Stimulated activated CD8-positive, alpha-beta memory T cell treated with anti-CD3 and anti-CD28 coated beads, Interleukin-7, amount 100 ng/mL, for 1 hour (primary cell): ENCODE measurements around the gene MBD5.

Experiments
- DNase-seq, 2 donors: peaks; one replicate each; pipeline ENCODE4 v3.0.0-alpha.2; 2020; ENCODE audit warnings: low read depth in 2 of 2

The MBD5 gene

DNA sequence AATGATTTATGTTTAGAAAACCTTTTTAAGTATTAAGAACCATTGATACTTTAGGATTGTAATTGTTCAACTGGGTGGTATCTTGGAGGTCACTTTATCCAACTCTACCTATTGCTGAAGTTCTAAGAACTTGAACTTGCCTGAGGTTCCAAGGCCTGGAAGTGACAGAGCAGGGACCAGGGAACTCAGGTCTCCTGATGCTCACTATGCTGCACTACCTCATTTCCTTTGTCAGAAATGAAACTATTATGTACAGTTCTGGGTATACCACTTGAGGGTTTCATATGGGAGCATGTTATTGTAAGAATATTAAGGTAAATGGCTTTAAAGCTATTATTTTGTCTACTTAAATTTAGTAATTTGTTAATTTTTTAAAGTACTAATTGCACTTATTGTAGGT, 3.0 kb downstream of the MBD5 start:
- DNase-seq: no peak

DNA sequence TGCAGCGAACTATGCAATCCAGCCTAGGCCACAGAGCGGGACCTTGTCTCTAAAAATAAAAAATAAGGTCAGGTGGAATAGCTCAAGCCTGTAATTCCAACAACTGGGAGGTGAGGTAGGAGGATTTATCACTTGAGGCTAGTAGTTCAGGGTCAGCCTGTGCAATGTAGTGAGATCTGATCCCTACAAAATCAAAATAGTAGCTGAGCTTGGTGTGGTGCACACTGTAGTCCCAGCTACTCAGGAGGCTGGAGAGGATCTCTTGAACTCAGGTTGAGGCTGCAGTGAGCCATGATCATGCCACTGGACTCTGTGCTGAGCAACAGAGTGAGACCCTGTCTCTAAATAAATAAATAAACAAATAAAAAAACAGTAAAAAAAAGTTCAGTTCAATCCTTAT, 5.7 kb downstream of the MBD5 start:
- no peak for DNase-seq

DNA sequence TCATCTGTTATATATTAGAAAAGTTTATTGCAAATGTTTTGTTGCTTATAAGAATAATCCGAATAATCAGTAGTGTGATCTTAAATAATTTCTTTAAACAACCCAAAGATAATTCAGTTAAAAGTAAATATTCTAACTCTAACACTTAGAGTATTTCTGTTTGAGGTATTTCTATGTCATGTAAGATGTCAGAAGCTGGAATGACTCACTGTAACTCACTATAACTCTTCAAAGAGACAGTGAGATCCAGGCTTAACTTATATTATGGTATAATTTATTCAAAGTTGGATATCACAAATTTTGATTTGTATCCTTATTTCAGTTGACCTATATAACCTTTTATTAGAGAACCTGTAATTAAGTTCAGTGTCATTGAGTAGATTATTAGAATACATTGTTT, 6.9 kb downstream of the MBD5 start:
- DNase-seq: no peak

DNA sequence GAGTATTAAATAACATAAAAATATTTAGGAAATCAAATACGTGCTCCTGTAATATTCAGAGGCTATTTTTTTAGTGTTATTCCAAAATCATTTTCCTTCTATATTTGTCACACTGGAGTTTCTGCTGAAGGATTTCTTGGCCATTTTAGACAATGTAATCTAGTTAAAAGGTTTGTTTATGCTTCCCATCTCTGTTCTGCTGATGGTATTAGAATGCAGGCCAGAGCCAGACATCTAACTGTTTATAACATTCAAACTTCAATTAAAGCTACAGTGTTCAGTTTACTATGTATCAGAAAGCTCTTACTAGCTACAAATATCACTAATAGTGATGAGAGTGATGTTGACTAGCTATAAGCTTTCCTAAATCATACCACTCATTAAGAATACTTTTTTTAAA, 7.9 kb downstream of the MBD5 start:
- DNase-seq: no peak

DNA sequence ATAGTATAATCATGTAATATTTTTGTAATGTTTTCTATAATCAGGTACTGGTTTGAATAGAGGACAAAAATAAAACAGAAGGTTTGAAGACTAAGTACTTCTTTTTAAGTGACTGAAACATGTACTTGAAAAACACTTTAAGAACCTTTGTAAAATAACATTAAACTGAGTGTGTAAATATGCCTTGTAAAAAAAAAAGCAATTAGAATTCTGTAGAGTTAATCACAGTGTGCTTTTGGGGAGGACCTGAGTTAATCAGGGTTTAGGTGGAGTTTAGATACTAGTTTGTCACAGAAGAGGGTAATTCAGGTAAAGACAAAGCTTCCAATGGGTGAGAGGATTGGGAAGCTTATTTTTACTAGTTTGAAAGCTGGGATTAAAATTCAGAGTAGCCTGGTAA, 10.3 kb downstream of the MBD5 start:
- no peak for DNase-seq

DNA sequence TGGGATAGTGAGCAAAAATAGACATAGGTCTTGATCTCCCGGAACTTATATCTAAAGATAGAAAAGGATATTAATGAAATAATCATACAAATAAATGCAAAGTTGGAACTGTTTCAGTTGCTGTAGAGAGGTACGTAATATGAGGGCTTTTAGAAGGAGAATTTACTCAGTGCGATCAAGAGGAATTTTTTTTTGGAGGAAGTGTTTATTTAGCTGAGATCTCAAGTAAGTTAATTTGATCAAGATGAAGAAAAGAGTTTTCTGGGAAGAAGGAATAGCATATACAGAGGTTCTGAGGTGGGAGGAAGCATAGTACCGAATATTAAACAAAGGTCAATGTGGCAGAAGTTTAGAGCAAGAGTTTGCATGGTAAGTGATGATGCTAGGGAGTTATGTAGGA, 11.3 kb downstream of the MBD5 start:
- no peak for DNase-seq

DNA sequence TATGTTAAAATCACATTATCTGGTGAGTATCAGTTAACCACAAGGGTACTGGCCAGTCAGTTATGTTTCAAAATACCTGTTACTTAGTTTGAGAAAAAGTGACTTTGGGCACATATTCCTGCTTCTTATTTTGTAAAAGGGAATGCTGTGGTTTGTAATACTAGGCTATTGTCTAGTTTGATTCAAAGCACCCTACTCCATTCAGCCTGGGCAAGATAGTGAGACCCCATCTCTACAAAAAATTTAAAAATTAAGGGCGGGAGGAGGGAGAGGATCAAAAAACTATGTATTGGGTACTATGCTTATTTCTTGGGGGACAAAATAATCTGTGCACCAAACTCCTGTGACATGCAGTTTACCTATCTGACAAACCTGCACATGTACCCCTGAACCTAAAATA, 18.9 kb downstream of the MBD5 start:
- DNase-seq: no peak

DNA sequence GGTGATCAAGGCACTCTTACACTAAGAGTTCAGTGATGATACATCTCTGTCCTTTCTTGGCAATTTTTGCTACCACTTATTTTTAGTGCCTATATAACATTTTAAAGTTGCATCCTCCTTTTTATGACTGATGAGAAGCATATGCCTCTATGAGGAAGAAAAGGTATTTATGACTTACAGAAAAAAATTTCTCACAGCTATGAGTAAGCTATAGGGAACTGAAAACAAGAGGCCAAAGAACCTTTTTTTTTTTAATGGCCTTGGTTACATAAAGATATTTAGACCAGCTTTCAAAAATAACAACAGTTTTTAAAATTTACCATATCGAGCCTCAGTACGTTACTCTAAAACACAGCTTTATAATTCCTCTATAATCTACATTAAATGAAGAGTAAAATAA, 21.3 kb downstream of the MBD5 start:
- no peak for DNase-seq

DNA sequence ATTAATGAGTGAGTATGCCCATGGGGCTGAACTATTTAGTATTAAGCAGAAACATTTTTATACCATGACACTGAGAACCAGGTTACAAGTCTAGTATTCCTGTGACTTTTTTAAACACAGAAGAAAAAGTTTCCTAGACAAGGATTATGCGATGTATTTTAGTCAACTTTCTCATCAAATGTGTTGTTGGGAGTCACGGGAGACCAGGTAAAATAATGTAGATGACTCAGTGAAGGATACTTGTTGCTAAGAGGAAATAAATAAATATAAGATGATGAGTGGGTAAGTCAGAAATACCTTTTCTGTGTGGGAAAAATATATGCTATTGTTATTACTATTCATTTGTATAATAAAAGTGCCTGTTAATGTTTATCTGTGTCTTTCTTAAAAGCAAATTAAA, 23.4 kb downstream of the MBD5 start:
- no peak for DNase-seq

DNA sequence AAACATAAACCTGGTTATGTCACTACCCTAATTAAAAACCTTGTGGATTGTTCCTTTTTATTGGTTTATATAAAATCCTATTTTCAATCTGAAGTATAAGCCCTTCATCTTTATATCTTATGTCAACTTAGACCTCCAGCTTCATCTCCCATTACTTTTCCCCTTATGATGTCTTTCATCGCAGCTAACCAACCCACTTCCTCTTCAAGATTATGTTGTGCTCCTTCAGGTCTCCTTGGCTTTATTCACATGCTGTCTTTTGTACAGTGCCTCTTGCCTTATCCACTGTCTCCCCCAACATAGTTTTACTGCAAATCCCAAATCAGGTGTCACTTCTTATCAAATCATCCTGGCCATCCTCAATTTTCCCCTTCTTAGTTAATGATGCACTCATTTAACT, 25.9 kb downstream of the MBD5 start:
- no peak for DNase-seq

DNA sequence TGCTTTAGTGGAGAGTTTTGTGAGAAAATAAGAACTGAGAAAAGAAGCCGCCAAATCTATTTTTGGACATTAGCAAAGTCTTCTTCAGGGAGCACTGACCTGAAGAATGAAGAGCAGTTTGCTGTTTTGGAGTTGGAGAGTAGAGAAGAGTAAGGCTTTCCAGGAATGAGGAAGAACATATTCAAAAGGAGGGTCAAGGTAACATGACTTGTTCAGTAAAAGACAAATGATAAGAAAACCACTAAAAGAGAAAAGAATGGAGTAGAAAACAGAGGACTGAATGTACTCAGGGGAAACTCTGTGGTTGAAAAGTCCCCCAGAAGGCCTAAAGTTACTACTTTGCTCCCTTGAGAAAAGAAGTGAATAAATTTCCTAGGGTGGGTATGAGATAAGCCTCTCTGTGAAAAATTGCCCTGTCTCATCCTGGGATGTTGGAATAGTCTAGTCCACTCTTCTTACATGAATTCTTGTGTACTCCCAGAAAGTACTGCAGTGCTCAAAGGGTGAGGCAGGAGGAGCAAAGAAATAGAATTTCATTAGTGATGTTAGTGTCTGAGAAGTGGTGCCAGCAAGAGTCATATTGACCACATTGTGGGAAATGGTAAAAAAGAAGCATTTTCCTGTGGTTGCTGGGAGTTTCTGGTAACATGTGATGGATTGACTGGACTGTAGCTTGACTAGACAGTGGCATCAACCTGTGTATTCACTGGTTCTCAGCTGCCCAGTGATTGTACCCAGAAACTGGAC, 27.8 kb downstream of the MBD5 start:
- DNase-seq: no peak

DNA sequence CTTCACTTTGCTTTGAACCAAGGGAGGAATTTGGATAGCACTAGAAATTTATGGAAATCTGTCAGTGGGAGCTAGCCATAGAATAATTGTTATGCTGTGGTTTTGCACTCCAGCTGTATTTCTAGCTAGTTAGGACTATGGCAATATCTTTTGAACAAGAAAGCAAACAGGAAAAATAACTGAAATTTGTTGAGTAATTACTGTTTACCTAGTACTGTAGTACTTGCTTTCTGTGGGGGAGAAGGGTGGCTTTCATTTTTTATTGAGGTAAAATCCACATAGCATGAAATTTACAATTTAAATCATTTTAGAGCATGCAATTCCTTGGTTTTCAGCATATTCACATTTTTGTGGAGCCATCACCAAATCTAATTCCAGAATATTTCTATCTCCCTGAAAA, 28.4 kb downstream of the MBD5 start:
- no peak for DNase-seq

DNA sequence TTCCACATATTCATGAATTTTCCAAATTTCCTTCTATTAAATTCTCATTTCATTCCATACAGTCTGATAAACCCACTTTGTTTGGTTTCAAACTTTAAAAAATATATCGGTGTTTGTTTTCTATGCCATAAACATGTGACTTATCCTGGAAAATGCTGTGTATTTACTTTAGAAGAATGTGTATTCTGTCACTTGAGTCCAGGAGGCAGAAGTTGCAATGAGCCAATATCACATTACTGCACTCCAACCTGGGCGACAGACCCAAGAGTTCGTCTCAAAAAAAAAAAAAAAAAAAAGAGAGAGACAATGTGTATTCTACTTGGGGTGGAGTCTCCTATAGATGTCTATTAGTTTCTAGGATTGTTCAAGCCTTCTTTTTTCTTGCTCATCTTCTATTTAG, 31.8 kb downstream of the MBD5 start:
- DNase-seq: no peak

DNA sequence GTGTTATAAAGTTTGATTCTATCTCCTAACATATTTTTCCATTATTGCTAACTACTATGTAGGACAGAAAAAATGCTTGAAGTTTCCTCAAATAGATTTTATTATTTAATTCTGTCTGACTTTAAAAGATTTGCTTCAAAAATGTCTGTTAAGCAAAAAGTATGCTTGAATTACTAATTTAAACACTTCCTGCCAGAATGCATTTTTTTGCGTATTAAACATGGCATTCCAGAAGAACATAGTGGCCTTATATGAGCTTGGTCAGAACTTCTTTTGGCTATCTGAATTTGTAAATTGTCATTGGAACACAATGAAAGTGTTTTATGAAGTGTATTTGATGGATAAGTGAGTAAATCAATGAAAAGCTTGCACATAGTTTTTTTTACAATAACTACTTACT, 37.8 kb downstream of the MBD5 start:
- DNase-seq: no peak

DNA sequence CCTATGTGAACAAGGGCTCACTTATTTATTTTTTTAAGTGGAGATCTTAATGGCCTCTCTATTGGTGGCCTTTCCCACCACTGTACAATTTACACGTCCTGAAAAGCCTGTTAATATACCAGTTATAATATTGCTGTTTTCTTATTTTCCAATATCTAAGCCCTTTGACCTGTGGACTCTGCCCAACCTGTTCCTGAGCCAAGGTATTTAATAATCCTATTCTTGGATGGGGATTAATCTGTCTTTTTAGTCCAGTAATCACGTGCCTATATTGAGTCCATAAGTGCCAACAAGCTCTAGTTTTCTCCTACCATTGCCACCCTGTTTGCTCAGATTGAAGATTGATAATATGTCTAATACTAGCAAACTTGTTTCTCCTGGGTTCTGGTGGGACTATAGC, 42.7 kb downstream of the MBD5 start:
- DNase-seq: no peak

DNA sequence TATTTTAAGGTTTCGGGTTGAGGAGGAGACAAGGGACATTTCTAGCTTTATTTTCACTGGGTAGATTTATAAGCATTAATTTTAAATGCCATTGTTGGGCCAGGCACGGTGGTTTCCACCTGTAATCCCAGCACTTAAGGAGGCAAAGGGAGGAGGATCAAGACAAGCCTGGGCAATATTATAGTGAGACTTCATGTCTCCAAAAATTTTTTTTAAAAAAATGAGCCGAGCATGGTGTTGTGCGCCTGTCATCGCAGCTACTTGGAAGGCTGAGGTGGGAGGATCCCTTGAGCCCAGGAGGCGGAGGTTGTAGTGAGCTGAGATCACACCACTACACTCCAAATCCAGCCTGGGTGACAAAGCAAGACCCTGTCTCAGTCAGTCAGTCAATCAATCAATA, 45.0 kb downstream of the MBD5 start:
- no peak for DNase-seq

DNA sequence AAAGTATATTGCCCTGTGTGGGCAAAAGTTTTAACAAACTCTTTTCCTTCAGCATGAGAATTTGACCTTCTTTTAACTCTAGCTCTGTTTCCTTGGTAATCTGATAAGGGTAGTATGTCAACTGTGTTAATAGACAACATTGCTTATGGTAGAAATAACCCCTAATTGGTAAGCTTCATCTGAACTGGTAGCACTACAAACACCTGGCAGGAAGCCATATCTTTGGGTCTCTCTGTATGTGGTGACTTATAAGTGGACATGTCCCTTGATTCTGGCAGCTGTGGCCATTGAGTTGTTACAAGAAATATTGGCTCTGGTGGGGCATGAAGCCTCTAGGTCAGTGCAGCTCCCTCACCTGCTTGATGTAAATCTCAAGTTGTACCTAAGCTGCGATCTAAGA, 46.9 kb downstream of the MBD5 start:
- no peak for DNase-seq

DNA sequence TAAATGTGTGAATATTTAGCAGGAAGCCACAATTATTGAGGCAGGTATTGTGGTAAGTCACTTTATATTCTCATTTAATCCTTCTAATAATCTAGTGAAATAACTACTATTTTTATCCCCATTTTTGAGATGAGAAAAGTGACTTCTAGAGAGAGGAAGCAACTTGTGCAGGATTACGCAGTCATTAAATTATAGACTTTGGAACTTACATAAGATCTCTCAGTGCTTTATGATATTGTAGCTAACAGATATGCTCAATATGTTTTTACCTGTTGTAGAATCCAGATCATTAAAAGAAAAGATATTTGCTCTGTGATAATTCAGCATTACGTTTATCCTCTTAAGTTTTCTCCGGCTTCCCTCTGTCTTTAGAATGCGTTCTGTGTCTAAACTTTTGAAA, 50.5 kb downstream of the MBD5 start:
- DNase-seq: no peak

DNA sequence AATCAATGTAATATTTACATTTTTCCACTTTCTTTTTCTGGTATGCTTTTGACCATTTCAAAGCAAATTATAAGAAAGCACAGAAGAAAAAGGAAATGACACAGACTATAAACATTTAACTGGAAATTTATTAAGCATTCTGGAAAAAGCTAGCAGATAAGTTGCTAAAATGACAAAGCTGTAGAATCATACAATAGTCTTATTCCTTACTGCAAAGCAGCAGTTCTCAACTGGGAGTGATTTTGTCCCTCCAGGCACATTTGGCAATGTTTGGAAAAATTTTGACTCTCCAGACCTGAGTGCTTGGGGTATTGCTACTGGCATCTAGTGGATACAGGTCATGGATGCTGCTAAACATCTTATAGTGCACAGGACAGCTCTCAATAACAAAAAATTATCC, 75.1 kb downstream of the MBD5 start:
- DNase-seq: no peak

DNA sequence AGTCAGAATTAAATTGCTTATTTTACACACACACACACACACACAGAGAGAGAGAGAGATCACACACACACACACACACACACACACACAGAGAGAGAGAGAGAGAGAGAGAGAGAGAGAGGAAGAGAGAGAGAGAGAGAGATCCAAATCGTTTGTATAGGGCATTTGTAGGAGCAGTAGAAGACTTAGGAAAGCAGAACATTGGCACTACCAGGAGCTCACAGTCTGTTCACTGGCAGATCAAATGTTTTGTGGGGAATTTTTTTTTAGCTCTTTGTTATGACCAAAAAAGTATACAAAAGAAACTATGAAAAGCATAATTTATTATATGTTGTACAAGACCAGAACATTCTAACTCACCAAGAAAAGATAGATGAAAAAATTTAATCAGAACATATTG, 81.8 kb downstream of the MBD5 start:
- no peak for DNase-seq

DNA sequence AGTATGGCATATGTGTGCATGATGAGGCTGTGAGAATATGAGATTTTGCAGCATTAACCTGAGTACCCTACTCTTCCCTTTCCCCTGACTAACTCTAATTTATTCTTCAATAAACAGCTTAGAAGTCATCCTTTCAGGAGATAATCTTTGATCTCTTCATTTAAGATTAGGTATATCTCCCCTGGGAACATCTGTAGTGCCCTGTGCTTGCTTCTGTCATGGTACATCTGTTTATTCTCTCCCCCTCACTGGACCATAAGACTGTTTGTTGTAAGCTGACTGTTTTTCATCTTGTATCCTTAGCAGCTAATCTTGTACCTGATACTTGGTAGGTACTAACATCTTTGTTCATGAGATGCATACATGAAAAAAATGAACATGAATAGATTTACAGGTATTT, 83.1 kb downstream of the MBD5 start:
- DNase-seq: no peak

DNA sequence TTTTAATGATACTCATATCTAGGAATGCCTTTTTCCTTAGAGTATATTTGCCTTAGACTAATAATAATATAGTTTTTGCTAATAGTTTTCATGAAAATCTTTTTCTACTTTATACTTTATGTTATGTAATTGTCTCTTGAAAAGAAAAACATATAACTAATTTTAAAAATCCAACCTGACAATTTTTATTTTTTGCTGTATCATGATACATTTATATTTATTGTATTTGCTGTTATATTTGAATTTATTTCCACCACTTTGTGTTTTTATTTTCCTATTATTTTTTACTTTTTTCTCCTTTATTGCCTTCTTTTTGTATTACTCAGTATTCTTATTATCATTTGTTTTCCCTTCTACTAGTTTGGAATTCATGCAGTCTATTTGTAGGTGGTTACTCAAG, 85.4 kb downstream of the MBD5 start:
- no peak for DNase-seq

DNA sequence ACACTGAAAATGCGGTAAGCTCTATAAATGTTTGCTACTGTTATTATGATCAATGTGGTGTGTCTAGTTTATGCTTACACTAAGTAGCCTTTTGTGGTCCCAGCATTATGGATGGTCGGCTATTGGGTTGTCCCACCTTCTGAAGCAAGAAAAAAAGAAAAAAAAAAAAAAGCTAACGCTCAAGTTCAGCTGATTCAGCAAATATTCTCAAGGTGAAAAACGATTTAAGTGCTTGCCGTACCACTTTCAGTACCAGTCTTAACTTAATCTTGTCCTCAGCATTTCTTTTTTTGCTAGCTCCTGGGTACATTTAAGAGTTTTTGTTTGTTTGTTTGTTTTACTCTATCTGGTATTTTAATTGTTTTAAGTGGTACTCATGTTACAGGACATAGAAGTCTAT, 87.5 kb downstream of the MBD5 start:
- DNase-seq: no peak

DNA sequence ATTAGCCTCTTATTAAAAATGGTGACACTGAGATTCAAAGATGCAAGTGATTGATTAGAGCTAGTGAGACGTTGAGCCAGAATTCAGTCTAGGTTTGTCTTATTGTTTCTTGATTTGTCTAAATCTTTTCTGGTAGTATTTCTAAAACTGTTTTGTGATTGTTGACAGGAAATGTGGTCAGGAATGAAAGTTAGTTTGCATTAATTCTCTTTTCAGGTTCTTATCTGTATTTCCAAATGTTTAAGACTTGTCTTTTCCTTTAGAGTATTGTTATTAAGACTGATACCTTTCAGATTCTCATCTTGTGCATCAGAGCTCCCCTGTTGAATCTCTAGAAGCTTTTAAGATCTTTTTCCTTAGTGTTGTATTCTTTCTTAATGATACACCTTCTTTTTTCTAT, 89.3 kb downstream of the MBD5 start:
- DNase-seq: no peak

DNA sequence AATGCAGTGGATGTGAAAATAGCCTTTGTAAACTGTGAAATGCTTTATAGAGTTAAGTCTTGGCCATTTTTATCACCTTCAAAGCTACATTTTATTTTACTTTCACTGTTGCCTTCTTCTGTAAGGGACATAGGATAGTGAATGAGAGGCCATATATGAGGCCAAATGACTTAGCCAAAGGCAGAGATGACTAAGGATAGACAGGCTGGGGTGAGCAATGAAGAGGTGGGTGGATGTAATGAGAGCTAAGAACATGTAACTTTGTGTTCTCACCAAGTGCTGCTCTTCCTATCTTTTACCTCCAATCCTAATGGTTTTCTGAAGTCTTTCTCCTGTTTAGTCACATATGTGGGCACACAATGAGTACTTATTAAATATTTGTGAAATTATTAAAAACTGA, 101.9 kb downstream of the MBD5 start:
- DNase-seq: no peak
